C4-2B (cell line): ENCODE results near the gene IRAK3.
"Not testable (repeated sequence)": the region's sequence is repeated elsewhere in the genome, so short reads cannot be mapped to it uniquely, and the experiment has no call there.

Experiments
- ZFX ChIP-seq: fragments of 450-650 bp; IDR thresholded peaks from 2 replicates; pipeline ENCODE4 v1.6.1; 2017
- TF ChIP-seq, protein P1 (sequence below): fragments of 450-650 bp; conservative IDR thresholded peaks from 2 replicates; pipeline ENCODE4 v1.5.1; 2017; ENCODE audit warnings: mild to moderate bottlenecking

DNA sequence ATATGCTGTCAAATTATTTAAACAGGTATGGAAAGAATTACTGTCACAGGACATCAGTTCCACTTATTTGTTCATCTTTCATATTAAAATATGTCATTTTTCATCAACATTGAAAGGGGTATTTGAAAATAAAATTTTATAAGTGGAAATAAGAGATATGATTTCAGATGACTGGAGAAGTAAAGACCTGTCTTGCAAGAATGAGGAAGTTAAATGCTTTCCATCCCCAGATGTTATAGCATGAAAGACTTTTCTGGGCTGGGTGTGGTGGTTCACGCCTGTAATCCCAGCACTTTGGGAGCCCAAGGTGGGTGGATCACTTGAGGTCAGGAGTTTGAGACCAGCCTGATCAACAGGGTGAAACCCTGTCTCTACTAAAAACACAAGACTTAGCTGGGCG is 22.6 kb downstream of the IRAK3 start:
- TF ChIP-seq, protein P1, sequence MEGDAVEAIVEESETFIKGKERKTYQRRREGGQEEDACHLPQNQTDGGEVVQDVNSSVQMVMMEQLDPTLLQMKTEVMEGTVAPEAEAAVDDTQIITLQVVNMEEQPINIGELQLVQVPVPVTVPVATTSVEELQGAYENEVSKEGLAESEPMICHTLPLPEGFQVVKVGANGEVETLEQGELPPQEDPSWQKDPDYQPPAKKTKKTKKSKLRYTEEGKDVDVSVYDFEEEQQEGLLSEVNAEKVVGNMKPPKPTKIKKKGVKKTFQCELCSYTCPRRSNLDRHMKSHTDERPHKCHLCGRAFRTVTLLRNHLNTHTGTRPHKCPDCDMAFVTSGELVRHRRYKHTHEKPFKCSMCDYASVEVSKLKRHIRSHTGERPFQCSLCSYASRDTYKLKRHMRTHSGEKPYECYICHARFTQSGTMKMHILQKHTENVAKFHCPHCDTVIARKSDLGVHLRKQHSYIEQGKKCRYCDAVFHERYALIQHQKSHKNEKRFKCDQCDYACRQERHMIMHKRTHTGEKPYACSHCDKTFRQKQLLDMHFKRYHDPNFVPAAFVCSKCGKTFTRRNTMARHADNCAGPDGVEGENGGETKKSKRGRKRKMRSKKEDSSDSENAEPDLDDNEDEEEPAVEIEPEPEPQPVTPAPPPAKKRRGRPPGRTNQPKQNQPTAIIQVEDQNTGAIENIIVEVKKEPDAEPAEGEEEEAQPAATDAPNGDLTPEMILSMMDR = not testable (repeated sequence)
- not testable (repeated sequence) for TF ChIP-seq ZFX
